B cell (primary cell): Measurements from ENCODE around the gene NCAPG. TPM values are rescaled to one million over a fixed set of nuclear protein-coding genes. Genes with fewer than 3 reads are reported as not detected.

Source experiments
- ATAC-seq: fragments of 200-7000 bp; cut with Tn5 transposase; one replicate; pipeline ENCODE4 v1.10.0; 2021; ENCODE audit warnings: low read depth, mild to moderate bottlenecking, moderate number of reproducible peaks, moderate library complexity
- CTCF ChIA-PET: fragments of 350-600 bp; sonication (Branson Sonifier 250); formaldehyde crosslinking; loops from one replicate; lab custom pipeline; 2021; ENCODE audit warnings: antibody characterized with exemption, inconsistent platforms; lab: Charles Lee
- POLR2A ChIA-PET: fragments of 350-600 bp; sonication (Branson Sonifier 250); formaldehyde crosslinking; loops from one replicate; lab custom pipeline; 2021; ENCODE audit warnings: antibody characterized with exemption; lab: Charles Lee
- DNase-seq: peaks from one replicate; pipeline ENCODE4 v3.0.0; 2013
- H2AFZ ChIP-seq: 2 replicates; pipeline ENCODE4 v1.6.1; 2012; ENCODE audit warnings: mild to moderate bottlenecking, low read depth, low read length; ENCODE audit not compliant: insufficient read depth, poor library complexity, severe bottlenecking
- H3K27ac ChIP-seq, 2 donors: 1 replicate in 1 of 2; 2 replicates in 1 of 2; pipeline ENCODE4 v1.5.1; 2012 to 2013; ENCODE audit warnings: low read length in 2 of 2, mild to moderate bottlenecking in 2 of 2, moderate library complexity in 1 of 2
- H3K27me3 ChIP-seq, 4 experiments: fragments of 200-600 bp in 1 of 4; sonication (generic) in 1 of 4; replicated peaks in 1 of 4; 1 replicate in 2 of 4; 2 replicates in 2 of 4; pipeline versions ENCODE4 v1.6.1 to v1.7.0; 2013 to 2016; ENCODE audit warnings: low read length in 3 of 4, mild to moderate bottlenecking in 2 of 4, mixed read lengths in 1 of 4, moderate library complexity in 1 of 4; ENCODE audit not compliant: insufficient read depth in 4 of 4, control insufficient read depth in 3 of 4; ENCODE audit errors: control extremely low read depth in 1 of 4
- H3K36me3 ChIP-seq, 2 experiments: replicated peaks in 1 of 2; 1 replicate in 1 of 2; 2 replicates in 1 of 2; pipeline versions ENCODE4 v1.6.1 to v1.7.1; 2013; ENCODE audit warnings: low read length in 1 of 2; ENCODE audit not compliant: insufficient read depth in 2 of 2, control insufficient read depth in 1 of 2; ENCODE audit errors: control extremely low read depth in 1 of 2, extremely low read depth in 1 of 2
- H3K4me1 ChIP-seq, 2 donors: fragments of 200-600 bp in 1 of 2; sonication (generic) in 1 of 2; 1 replicate in 1 of 2; 2 replicates in 1 of 2; pipeline versions ENCODE4 v1.5.1 to v1.6.1; 2013 to 2017; ENCODE audit warnings: low read length in 2 of 2; ENCODE audit not compliant: control insufficient read depth in 2 of 2, insufficient read depth in 2 of 2
- H3K4me2 ChIP-seq: replicated peaks from 2 replicates; pipeline ENCODE3; 2012; ENCODE audit warnings: mild to moderate bottlenecking, low read depth, low read length; ENCODE audit not compliant: poor library complexity, severe bottlenecking
- H3K4me3 ChIP-seq, 5 experiments: fragments of 200-600 bp in 1 of 5; sonication (generic) in 1 of 5; 1 replicate in 3 of 5; 2 replicates in 2 of 5; pipeline versions ENCODE4 v1.5.1 to v1.7.0; 2011 to 2016; ENCODE audit warnings: low read length in 4 of 5, mild to moderate bottlenecking in 4 of 5, low read depth in 2 of 5, control low read depth in 1 of 5, moderate library complexity in 1 of 5; ENCODE audit not compliant: insufficient read depth in 1 of 5; ENCODE audit errors: control extremely low read depth in 1 of 5, extremely low read depth in 1 of 5
- H3K79me2 ChIP-seq: fragments of 200-600 bp; sonication (generic); one replicate; pipeline ENCODE4 v1.6.0; 2016; ENCODE audit warnings: low read length; ENCODE audit not compliant: control insufficient read depth, insufficient read depth
- H3K9ac ChIP-seq: fragments of 200-600 bp; sonication (generic); 2 replicates; pipeline ENCODE4 v1.6.1; 2017; ENCODE audit warnings: mild to moderate bottlenecking, low read length, moderate library complexity
- H3K9me3 ChIP-seq, 3 donors: one replicate each; pipeline versions ENCODE4 v1.6.1 to v1.7.1; 2013; ENCODE audit warnings: low read length in 2 of 3; ENCODE audit not compliant: control insufficient read depth in 2 of 3, insufficient read depth in 1 of 3; ENCODE audit errors: control extremely low read depth in 1 of 3
- H4K20me1 ChIP-seq: 2 replicates; pipeline ENCODE4 v1.6.0; 2012; ENCODE audit warnings: mild to moderate bottlenecking, low read length; ENCODE audit not compliant: insufficient read depth, control insufficient read depth, poor library complexity, severe bottlenecking
- H3K27ac Mint-ChIP-seq: one replicate; pipeline ENCODE4 v1.8.0; 2021; ENCODE audit warnings: mixed read lengths
- H3K27me3 Mint-ChIP-seq: one replicate; pipeline ENCODE4 v1.8.0; 2021; ENCODE audit warnings: mixed read lengths
- H3K4me1 Mint-ChIP-seq: one replicate; pipeline ENCODE4 v1.8.0; 2021; ENCODE audit warnings: mixed read lengths
- H3K4me3 Mint-ChIP-seq: one replicate; pipeline ENCODE4 v1.8.0; 2021; ENCODE audit warnings: mixed read lengths
- H3K9me3 Mint-ChIP-seq: one replicate; pipeline ENCODE4 v1.8.0; 2022; ENCODE audit warnings: mixed read lengths; ENCODE audit not compliant: insufficient read depth
- EZH2 ChIP-seq: IDR thresholded peaks from 2 replicates; pipeline ENCODE4 v1.6.1; 2012; ENCODE audit warnings: borderline replicate concordance, low read depth, mild to moderate bottlenecking, moderate library complexity, low read length; ENCODE audit not compliant: insufficient read depth, poor library complexity, severe bottlenecking
- WGBS: methylation state at CpG from one replicate; pipeline ENCODE4 v1.1.5; 2013; ENCODE audit warnings: missing lambda C conversion rate; ENCODE audit not compliant: insufficient coverage; 5-methylcytosine and 5-hydroxymethylcytosine counted together
- intact Hi-C: fragments of 100-400 bp; cut with micrococcal nuclease; formaldehyde crosslinking; loops from one replicate; pipeline ENCODE4 v1.10.0; 2022
- polyA plus RNA-seq: library from polyadenylated mRNA; depleted of rRNA; stranded (reverse); fragments of >200 nt; gene quantifications from 2 replicates; pipeline ENCODE4 v1.2.3, GENCODE V29; 2012
- total RNA-seq, 2 donors: library from RNA; stranded (reverse); fragments of 120-200 nt in 1 of 2; gene quantifications; 1 replicate in 1 of 2; 2 replicates in 1 of 2; pipeline versions ENCODE4 v1.2.3 to v1.2.4, GENCODE V29; 2013 to 2022
- TF ChIP-seq, protein P1 (sequence below): fragments of 200-600 bp; IDR thresholded peaks from one replicate; pipeline ENCODE4 v1.8.0; 2022; ENCODE audit warnings: antibody characterized with exemption, mild to moderate bottlenecking

The NCAPG gene
- total and polyA plus RNA-seq, 2 donors (not counting 1 experiment from before 2014, with no cell fraction given) = 0.13 to 0.84 TPM

DNA sequence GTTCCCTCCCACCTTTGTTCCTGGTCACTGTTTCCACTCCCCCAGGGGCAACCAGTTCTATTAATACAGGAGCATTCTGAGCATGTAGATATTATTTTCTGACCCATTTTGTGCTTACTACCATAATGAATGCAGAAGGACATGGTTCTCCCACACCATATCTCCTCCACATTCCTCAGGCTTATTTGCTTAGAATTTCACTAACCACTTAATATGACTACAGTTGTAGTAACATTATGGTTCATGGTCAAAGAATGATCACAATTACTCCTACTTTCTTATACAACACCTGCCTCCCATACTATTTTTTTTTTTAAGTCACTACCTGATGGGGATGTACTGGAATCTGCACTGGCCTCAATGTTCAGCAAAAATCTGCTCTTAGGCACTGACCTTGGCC lies 21.8 kb upstream of the NCAPG start:
- no peak overlapping the region for H3K27ac ChIP-seq
- Mint-ChIP-seq H3K9me3 (no peaks in the 10 kb centered on the region), H3K4me3 (no peak overlapping the region), H3K27ac (no peak overlapping the region), H3K4me1 (peaks cover 9% of the 10 kb centered on the region), H3K27me3 (no peaks in the 10 kb centered on the region)
- no peaks in the 10 kb centered on the region for H4K20me1 ChIP-seq
- CTCF ChIA-PET = interaction anchor here (1.8 kb wide), 1 partner anchor 15 kb away, joined by 4 read pairs; no protein-coding TSS in a partner anchor
- peaks cover 0 to 5% of the 10 kb centered on the region in 2 experiments for H3K36me3 ChIP-seq
- peaks cover 0 to 6% (median 1%) of the 10 kb centered on the region in 3 donors for H3K9me3 ChIP-seq
- DNase-seq (no peak), ATAC-seq (no peak)
- H3K4me3 ChIP-seq = no peak overlapping the region
- peaks cover 4 to 8% of the 10 kb centered on the region in 2 donors for H3K4me1 ChIP-seq
- POLR2A ChIA-PET = no interaction called here
- H3K9ac ChIP-seq = no peak overlapping the region
- no peak overlapping the region for H3K4me2 ChIP-seq
- H3K79me2 ChIP-seq = no peaks in the 10 kb centered on the region
- no peak overlapping the region for H2AFZ ChIP-seq
- intact Hi-C loops = no loop called here
- TF ChIP-seq, protein P1, sequence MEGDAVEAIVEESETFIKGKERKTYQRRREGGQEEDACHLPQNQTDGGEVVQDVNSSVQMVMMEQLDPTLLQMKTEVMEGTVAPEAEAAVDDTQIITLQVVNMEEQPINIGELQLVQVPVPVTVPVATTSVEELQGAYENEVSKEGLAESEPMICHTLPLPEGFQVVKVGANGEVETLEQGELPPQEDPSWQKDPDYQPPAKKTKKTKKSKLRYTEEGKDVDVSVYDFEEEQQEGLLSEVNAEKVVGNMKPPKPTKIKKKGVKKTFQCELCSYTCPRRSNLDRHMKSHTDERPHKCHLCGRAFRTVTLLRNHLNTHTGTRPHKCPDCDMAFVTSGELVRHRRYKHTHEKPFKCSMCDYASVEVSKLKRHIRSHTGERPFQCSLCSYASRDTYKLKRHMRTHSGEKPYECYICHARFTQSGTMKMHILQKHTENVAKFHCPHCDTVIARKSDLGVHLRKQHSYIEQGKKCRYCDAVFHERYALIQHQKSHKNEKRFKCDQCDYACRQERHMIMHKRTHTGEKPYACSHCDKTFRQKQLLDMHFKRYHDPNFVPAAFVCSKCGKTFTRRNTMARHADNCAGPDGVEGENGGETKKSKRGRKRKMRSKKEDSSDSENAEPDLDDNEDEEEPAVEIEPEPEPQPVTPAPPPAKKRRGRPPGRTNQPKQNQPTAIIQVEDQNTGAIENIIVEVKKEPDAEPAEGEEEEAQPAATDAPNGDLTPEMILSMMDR = no peak
- no peak for TF ChIP-seq EZH2
- no peaks in the 10 kb centered on the region for H3K27me3 ChIP-seq

DNA sequence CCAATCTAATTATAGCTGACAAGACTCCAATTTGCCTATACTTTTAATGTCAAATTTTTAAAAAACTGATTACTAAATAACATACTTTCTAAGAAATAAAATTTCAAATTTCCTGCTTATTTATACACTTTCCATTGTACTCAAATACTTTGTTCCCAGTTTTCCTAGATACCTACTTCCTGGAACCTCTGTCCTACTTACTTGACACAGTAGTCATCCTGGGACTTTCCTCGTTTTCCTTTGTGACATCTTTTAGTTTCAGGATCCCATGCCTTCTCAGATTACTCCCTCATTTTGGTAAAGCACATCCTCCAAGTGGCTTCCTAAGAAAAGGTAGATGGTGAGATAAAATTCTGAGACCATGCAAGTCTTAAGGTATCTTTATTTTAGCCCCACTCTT lies 16.0 kb upstream of the NCAPG start:
- H3K4me1 Mint-ChIP-seq = no peaks in the 10 kb centered on the region
- no peak overlapping the region for H3K27ac ChIP-seq

More for the DNA sequence above, 16.0 kb upstream of the NCAPG start:
- WGBS = no CpG with 5 or more reads among the region's 1 CpG
- H4K20me1 ChIP-seq = no peaks in the 10 kb centered on the region
- intact Hi-C loops = no loop called here
- H3K79me2 ChIP-seq = no peaks in the 10 kb centered on the region
- DNase-seq = no peak
- no peaks in the 10 kb centered on the region for H3K4me1 ChIP-seq
- Mint-ChIP-seq H3K27ac (no peak overlapping the region), H3K9me3 (no peaks in the 10 kb centered on the region), H3K27me3 (no peaks in the 10 kb centered on the region), H3K4me3 (no peak overlapping the region)
- no peak overlapping the region for H3K4me3 ChIP-seq
- CTCF ChIA-PET = no interaction called here
- no peak overlapping the region for H3K4me2 ChIP-seq
- no peak overlapping the region for H3K9ac ChIP-seq
- peaks cover 0 to 7% of the 10 kb centered on the region in 2 experiments for H3K36me3 ChIP-seq
- peaks cover 0 to 6% (median 1%) of the 10 kb centered on the region in 3 donors for H3K9me3 ChIP-seq
- H3K27me3 ChIP-seq = no peaks in the 10 kb centered on the region
- TF ChIP-seq EZH2 = no peak
- TF ChIP-seq, protein P1 = no peak
- no peak overlapping the region for H2AFZ ChIP-seq
- ATAC-seq = no peak
- POLR2A ChIA-PET = no interaction called here
